A549 (cell line): ENCODE results near the gene HLA-DOA.

Experiments used
- JUNB ChIP-seq: fragments of >200 bp; sonication (Bioruptor Twin); formaldehyde crosslinking; IDR thresholded peaks from 2 replicates; pipeline ENCODE4 v1.6.1; 2016
- RAD21 ChIP-seq, 2 experiments: fragments of >200 bp in 1 of 2; sonication (Bioruptor Twin) in 1 of 2; formaldehyde crosslinking in 1 of 2; IDR thresholded peaks in 1 of 2; conservative IDR thresholded peaks in 1 of 2; 2 replicates in 1 of 2; 3 replicates in 1 of 2; pipeline ENCODE4 v1.6.1; 2012 to 2018; ENCODE audit warnings: inconsistent platforms in 1 of 2
- ZSCAN20 ChIP-seq: fragments of 250-450 bp; sonication (Bioruptor Pico); IDR thresholded peaks from 2 replicates; pipeline ENCODE4 v1.8.0; 2022; ENCODE audit warnings: mild to moderate bottlenecking, moderate library complexity
- TF ChIP-seq, protein P1 (sequence below): fragments of >200 bp; sonication (Bioruptor Twin); formaldehyde crosslinking; IDR thresholded peaks from 3 replicates; pipeline ENCODE4 v1.5.1; 2016
- TF ChIP-seq, protein P2 (sequence below): IDR thresholded peaks from 2 replicates; pipeline ENCODE4 v1.6.1; 2012

DNA sequence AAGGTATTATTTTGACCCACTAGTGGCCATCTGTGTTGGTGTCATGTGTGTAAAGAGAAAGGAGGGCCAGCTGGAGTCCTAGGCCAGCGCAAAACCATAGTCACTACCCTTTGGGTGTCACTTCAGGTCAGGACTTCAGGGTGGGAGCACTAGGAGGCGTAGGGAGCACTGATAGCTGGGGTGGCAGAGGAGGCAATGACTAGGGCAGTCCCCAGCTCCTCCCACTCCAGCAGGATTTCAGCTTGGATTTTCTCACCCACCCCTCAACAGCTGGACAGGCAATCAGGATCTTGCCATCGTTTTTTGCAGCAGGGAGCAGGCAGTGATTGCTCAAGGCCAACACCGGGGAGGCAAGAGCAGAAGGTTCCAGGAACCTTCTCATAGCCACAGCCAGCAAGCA is 4.2 kb upstream of the HLA-DOA start:
- TF ChIP-seq, protein P1, sequence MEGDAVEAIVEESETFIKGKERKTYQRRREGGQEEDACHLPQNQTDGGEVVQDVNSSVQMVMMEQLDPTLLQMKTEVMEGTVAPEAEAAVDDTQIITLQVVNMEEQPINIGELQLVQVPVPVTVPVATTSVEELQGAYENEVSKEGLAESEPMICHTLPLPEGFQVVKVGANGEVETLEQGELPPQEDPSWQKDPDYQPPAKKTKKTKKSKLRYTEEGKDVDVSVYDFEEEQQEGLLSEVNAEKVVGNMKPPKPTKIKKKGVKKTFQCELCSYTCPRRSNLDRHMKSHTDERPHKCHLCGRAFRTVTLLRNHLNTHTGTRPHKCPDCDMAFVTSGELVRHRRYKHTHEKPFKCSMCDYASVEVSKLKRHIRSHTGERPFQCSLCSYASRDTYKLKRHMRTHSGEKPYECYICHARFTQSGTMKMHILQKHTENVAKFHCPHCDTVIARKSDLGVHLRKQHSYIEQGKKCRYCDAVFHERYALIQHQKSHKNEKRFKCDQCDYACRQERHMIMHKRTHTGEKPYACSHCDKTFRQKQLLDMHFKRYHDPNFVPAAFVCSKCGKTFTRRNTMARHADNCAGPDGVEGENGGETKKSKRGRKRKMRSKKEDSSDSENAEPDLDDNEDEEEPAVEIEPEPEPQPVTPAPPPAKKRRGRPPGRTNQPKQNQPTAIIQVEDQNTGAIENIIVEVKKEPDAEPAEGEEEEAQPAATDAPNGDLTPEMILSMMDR: no peak
- TF ChIP-seq ZSCAN20 (CRISPR knock-in tag) (no peak), JUNB (no peak), RAD21 (conservative IDR thresholded peaks at IDR 0.05 in 1 of 2, IDR thresholded peaks at IDR 0.05 in 1 of 2) (no peak)
- TF ChIP-seq, protein P2, sequence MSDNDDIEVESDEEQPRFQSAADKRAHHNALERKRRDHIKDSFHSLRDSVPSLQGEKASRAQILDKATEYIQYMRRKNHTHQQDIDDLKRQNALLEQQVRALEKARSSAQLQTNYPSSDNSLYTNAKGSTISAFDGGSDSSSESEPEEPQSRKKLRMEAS: no peak
